ENCODE results near the gene SNTA1. TPM values are rescaled to one million over a fixed set of nuclear protein-coding genes. Genes with fewer than 3 reads are reported as not detected.
"Not testable (repeated sequence)": the region's sequence is repeated elsewhere in the genome, so short reads cannot be mapped to it uniquely, and the experiment has no call there.

Gene SNTA1
- total RNA-seq, 4 donors from 2014 or later: 12.3 to 27.6 (median 20.6) TPM

GRCh38 chr20:33488201-33488600 is 44.6 kb upstream of the SNTA1 start:
- no peak overlapping the region for H3K4me3 ChIP-seq
- no peaks in the 10 kb centered on the region for H3K27me3 ChIP-seq
- no peaks in the 10 kb centered on the region for H3K4me1 ChIP-seq
- H3K27ac ChIP-seq: no peak overlapping the region
- no peaks in the 10 kb centered on the region for H3K36me3 ChIP-seq
- TF ChIP-seq CTCF (IDR thresholded peaks at IDR 0.05): no peak
- no peak for DNase-seq
- intact Hi-C loops (cut with DNase I; ENCODE audit: low total_unique reads): no loop called here
- no peaks in the 10 kb centered on the region for H3K9me3 ChIP-seq

- H3K9me3 ChIP-seq; DNase-seq; H3K4me3 ChIP-seq; H3K27ac ChIP-seq; H3K4me1 ChIP-seq; intact Hi-C loops (cut with DNase I; ENCODE audit: low total_unique reads); H3K36me3 ChIP-seq; H3K27me3 ChIP-seq: not testable (repeated sequence)
These were observed 39.6 kb upstream of the SNTA1 start for GRCh38 chr20:33483186-33483585.

- H3K4me1 ChIP-seq: no peaks in the 10 kb centered on the region
- no peaks in the 10 kb centered on the region for H3K36me3 ChIP-seq
- no peak overlapping the region for H3K4me3 ChIP-seq
- H3K27me3 ChIP-seq: no peaks in the 10 kb centered on the region
- intact Hi-C loops (cut with DNase I; ENCODE audit: low total_unique reads): no loop called here
- DNase-seq: no peak
- TF ChIP-seq POLR2A (IDR thresholded peaks at IDR 0.05) (no peak), CTCF (IDR thresholded peaks at IDR 0.05) (no peak)
- no peaks in the 10 kb centered on the region for H3K9me3 ChIP-seq
- no peak overlapping the region for H3K27ac ChIP-seq
These were observed 39.0 kb upstream of the SNTA1 start for GRCh38 chr20:33482581-33482980.

GRCh38 chr20:33481431-33481941 is 37.9 kb upstream of the SNTA1 start:
- H3K27me3 ChIP-seq: no peaks in the 10 kb centered on the region
- no peak for DNase-seq
- H3K36me3 ChIP-seq: no peaks in the 10 kb centered on the region
- H3K4me1 ChIP-seq: no peaks in the 10 kb centered on the region
- H3K27ac ChIP-seq: no peak overlapping the region
- no peaks in the 10 kb centered on the region for H3K9me3 ChIP-seq
- intact Hi-C loops (cut with DNase I; ENCODE audit: low total_unique reads): no loop called here
- H3K4me3 ChIP-seq: no peak overlapping the region
- TF ChIP-seq CTCF (IDR thresholded peaks at IDR 0.05): no peak
- TF ChIP-seq POLR2A (IDR thresholded peaks at IDR 0.05): no peak

- Histone ChIP-seq H3K27me3 (no peaks in the 10 kb centered on the region), H3K9me3 (no peaks in the 10 kb centered on the region), H3K36me3 (no peaks in the 10 kb centered on the region), H3K4me1 (no peaks in the 10 kb centered on the region), H3K27ac (no peak overlapping the region), H3K4me3 (no peak overlapping the region)
- intact Hi-C loops (cut with DNase I; ENCODE audit: low total_unique reads): no loop called here
- TF ChIP-seq CTCF (IDR thresholded peaks at IDR 0.05) (no peak), POLR2A (IDR thresholded peaks at IDR 0.05) (no peak)
- DNase-seq: no peak
These were observed 36.5 kb upstream of the SNTA1 start for GRCh38 chr20:33480048-33480447.
